Omental fat pad (tissue), 4 donors: ENCODE data around the gene VDR. TPM values are rescaled to one million over a fixed set of nuclear protein-coding genes. Genes with fewer than 3 reads are reported as not detected.
A peak's percentile ranks its signal among the peaks of the same experiment; 100 is the strongest.

ENCODE experiments used
- ATAC-seq: fragments of 150-250 bp; one replicate; pipeline ENCODE4 v1.9.1; 2016; ENCODE audit warnings: mild to moderate bottlenecking, moderate library complexity; ENCODE audit not compliant: low FRiP score
- DNase-seq: peaks from one replicate; pipeline ENCODE4 v3.0.0-alpha.2; 2019; ENCODE audit warnings: low spot score
- total RNA-seq, 4 donors: library from RNA; depleted of rRNA; stranded (reverse); fragments of >200 nt; gene quantifications; one replicate each; pipeline ENCODE4 v1.1.0, GENCODE V29; 2016
- TF ChIP-seq, protein P1 (sequence below), 3 donors: fragments of 450-650 bp; IDR thresholded peaks; one replicate each; pipeline ENCODE4 v1.5.1; 2016 to 2017; ENCODE audit warnings: antibody characterized with exemption in 3 of 3, mild to moderate bottlenecking in 3 of 3, moderate library complexity in 2 of 3

VDR gene
- total RNA-seq, 4 donors from 2014 or later, result 2.8 to 10.0 (median 6.3) TPM

DNA sequence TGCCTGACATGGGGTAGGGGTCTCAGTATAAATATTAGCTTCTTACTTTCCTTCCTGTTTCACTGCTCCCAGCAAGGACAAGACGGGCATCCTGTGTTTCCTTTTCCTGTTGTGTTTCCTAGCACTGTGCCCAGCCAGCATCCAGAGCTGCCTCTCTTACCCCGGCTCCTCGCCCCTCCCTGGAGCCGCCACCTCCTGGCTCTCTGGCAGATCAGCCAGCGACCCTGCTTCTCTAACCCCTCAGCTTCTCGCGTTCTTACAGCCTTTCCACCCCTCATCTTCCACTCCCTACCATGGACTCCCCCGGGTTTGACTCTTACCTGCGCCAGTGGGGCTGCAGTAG is 102.9 kb downstream of the VDR start:
- TF ChIP-seq, protein P1, sequence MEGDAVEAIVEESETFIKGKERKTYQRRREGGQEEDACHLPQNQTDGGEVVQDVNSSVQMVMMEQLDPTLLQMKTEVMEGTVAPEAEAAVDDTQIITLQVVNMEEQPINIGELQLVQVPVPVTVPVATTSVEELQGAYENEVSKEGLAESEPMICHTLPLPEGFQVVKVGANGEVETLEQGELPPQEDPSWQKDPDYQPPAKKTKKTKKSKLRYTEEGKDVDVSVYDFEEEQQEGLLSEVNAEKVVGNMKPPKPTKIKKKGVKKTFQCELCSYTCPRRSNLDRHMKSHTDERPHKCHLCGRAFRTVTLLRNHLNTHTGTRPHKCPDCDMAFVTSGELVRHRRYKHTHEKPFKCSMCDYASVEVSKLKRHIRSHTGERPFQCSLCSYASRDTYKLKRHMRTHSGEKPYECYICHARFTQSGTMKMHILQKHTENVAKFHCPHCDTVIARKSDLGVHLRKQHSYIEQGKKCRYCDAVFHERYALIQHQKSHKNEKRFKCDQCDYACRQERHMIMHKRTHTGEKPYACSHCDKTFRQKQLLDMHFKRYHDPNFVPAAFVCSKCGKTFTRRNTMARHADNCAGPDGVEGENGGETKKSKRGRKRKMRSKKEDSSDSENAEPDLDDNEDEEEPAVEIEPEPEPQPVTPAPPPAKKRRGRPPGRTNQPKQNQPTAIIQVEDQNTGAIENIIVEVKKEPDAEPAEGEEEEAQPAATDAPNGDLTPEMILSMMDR (IDR thresholded peaks at IDR 0.05), result no peak
- no peak for DNase-seq
- ATAC-seq, result no peak

DNA sequence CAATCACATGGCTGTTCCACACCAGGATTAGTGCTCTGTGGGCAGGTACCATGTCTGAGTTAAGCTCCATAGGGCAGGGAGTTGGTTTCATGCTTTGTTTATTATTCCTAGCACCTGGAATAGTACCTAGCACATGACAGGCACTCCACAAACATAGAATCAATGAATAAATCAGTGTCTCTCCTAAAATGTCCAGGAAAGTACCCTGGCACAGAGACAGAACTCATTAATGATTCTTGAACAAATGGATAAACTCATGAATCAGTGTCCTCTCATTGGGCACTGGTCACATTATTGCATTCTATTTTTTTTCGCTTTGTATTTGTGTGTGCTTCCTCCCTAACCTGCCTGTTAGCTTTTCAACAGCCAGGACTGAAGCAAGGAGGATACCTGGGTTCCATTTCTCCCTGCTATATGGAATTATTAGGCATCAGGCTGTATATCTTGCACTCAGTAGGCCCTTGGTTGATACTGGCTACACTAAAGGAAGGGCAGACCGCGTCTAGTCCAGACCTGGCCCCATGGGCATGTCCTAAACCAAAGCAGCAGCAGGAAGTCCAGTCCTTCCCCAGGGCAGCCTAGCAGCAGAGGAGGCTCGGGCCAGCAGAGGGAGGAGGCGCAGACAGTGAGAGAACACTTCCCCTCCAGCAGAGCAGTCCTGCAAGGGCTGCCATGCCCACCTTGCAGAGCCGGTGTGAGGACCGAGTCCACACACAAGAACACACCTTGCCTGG is 103.5 kb downstream of the VDR start:
- TF ChIP-seq, protein P1 (IDR thresholded peaks at IDR 0.05), result no peak
- DNase-seq (no peak), ATAC-seq (no peak)

DNA sequence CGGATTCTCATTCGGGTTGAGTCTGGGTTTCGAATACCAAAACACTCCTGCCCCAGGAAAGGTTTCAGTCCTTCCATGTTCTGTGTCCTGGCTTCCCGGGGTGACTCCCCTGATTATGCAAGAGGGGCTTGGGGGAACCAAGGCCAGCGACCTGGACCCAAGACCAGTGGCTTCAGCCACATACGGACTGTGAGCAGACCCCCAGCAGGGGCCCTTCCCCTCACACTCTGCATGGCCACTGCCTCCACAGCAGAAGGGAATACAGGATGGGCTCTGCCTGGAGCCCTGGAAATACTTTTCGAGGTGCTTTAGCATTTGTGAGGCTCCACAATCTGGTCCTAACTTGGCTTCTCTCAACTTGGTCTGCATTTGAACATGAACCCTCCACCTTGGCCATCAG is 104.2 kb downstream of the VDR start:
- DNase-seq (no peak), ATAC-seq (no peak)
- TF ChIP-seq, protein P1 (IDR thresholded peaks at IDR 0.05), result no peak

DNA sequence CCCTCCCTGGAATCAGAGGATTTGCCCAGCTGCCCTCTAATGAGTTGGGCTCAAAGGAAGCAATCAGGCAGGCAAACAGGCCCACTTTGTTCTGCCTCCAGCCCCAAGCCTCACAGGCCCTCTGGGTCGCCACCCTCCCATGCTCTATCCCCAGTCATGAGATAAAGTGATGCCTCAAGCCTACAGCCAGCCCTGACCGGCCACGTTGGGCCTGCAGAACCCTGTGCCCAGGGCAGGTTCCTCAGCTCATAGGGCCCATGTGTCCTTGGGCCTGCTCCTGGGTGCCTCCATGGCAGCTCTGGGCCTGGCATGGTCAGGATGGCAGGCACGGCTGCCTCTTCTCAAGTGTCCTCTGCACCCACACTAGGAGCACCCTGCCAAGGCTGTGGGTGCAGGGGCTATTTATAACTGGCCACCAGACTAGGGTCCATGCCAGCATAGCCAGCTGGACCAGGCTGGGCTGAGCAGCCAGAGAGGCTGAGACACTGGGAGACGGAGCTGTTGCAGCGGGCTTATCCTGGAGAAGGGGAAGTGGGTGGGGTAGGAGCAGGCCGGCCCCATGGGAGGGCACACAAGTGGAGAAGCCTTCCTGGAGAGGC is 105.3 kb downstream of the VDR start:
- TF ChIP-seq, protein P1 (IDR thresholded peaks at IDR 0.05), result no peak
- no peak for ATAC-seq
- no peak for DNase-seq

DNA sequence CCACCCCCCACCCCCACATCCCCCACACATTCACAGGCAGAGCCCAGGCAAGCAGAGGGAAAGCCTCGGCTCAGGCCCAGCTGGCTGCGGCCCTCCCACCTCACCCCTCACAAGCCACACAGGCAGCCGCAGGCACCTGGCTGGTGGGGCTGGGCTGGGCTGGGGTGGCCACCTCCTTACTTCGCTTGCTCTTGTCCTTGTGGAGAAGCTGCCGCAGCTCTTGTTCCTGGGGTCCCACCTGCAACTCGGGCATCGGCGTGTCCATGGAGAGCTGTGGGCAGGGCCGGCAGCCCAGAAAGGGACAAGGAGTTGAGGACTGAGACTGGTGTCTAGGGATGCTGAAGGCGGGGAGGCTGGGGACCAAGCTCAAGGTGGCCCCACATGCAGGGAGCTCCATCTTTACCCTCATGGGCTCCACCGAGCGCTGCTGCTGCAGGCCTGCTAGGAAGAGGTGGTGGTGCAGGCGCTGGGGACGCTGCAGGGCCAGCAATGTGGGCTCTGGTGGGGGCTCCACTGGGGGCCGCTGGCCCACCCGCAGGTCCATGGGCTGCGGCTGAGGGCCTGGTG is 106.3 kb downstream of the VDR start:
- ATAC-seq (peak; percentile 15), DNase-seq (no peak)
- TF ChIP-seq, protein P1 (IDR thresholded peaks at IDR 0.05), result no peak

DNA sequence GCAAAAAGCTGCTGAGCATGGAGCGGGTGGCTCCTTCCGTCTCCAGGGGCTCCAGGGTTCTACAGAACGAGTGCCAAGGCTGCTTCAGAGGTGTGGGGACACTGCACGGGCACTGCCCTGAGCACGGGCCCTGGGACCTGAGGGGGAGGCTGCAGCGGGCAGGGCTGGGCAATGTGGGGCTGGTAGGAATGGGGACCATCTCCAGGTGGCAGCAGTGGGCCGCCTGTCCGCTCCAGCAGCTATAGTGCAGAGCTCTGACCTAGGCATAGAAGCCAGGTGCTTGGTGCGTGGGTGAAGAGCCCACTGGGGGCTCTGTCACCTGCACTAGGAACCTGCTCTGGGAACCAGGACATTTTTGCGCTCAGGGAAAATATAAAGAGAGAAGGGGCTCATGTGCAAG is 107.4 kb downstream of the VDR start:
- DNase-seq, result no peak
- no peak for ATAC-seq
- TF ChIP-seq, protein P1 (IDR thresholded peaks at IDR 0.05), result no peak
